Transverse colon (tissue), 4 donors: ENCODE measurements around the gene SKA1.

Experiments
- EP300 ChIP-seq: sonication (generic); formaldehyde crosslinking; IDR thresholded peaks from one replicate; pipeline ENCODE4 v1.6.1; 2017; ENCODE audit warnings: antibody characterized with exemption, low read depth
- POLR2A ChIP-seq: fragments of 450-650 bp; IDR thresholded peaks from one replicate; pipeline ENCODE4 v1.6.1; 2016; ENCODE audit warnings: antibody characterized with exemption, mild to moderate bottlenecking, moderate library complexity
- POLR2AphosphoS5 ChIP-seq, 3 donors: sonication (generic); formaldehyde crosslinking; IDR thresholded peaks; one replicate each; pipeline ENCODE4 v1.6.1; 2016; ENCODE audit warnings: antibody characterized with exemption in 3 of 3
- TF ChIP-seq, protein P1 (sequence below), 5 experiments: fragments of 200-600 bp in 3 of 5; fragments of 450-650 bp in 2 of 5; sonication (generic) in 3 of 5; IDR thresholded peaks; 1 replicate in 2 of 5; 2 replicates in 3 of 5; pipeline ENCODE4 v1.5.1; 2016 to 2017; ENCODE audit warnings: antibody characterized with exemption in 5 of 5, inconsistent platforms in 3 of 5, mild to moderate bottlenecking in 2 of 5, moderate library complexity in 1 of 5

DNA sequence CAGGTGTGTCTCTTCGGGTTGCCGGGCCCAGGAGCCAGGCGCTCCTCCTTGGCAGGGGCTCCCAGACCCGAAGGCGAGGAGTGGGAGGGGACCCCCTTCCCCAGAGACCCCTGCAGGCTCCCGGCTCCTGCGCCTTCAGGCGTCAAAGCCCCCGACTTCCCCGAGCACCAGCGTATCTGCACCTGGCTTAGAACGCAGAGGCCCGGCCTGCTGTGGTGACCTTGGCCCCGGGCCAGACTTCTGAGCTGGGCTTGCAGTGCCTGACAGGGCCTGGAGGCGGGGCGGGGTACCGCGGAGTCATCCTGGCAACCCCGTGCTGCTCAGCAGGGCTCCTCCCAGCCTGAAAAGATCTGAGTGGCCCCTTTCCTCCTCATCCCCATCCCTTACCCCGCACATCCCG, 27.0 kb downstream of the SKA1 start:
- TF ChIP-seq, protein P1, sequence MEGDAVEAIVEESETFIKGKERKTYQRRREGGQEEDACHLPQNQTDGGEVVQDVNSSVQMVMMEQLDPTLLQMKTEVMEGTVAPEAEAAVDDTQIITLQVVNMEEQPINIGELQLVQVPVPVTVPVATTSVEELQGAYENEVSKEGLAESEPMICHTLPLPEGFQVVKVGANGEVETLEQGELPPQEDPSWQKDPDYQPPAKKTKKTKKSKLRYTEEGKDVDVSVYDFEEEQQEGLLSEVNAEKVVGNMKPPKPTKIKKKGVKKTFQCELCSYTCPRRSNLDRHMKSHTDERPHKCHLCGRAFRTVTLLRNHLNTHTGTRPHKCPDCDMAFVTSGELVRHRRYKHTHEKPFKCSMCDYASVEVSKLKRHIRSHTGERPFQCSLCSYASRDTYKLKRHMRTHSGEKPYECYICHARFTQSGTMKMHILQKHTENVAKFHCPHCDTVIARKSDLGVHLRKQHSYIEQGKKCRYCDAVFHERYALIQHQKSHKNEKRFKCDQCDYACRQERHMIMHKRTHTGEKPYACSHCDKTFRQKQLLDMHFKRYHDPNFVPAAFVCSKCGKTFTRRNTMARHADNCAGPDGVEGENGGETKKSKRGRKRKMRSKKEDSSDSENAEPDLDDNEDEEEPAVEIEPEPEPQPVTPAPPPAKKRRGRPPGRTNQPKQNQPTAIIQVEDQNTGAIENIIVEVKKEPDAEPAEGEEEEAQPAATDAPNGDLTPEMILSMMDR (IDR thresholded peaks at IDR 0.05), result peak in 2 of 5 experiments; percentile 9 to 26
- TF ChIP-seq POLR2AphosphoS5 (IDR thresholded peaks at IDR 0.05), result no peak
- TF ChIP-seq POLR2A, result no peak
- no peak for TF ChIP-seq EP300
